HG03460 (cell line): ENCODE results near the gene CC2D2B.
A peak's percentile ranks its signal among the peaks of the same experiment; 100 is the strongest.
"Not testable (repeated sequence)": the region's sequence is repeated elsewhere in the genome, so short reads cannot be mapped to it uniquely, and the experiment has no call there.

Experiments
- ATAC-seq: cut with Tn5 transposase; IDR thresholded peaks from one replicate; pipeline ENCODE4 v1.9.1; 2021; ENCODE audit not compliant: unreplicated experiment

CC2D2B gene

GRCh38 chr10:95905897-95906580 is 1.7 kb upstream of the CC2D2B start:
- not testable (repeated sequence) for ATAC-seq

- ATAC-seq, result peak; percentile 34
Measured at GRCh38 chr10:95906677-95907455, 909 bp upstream of the CC2D2B start.

- ATAC-seq, result no peak
Measured at GRCh38 chr10:95908450-95908849, 675 bp downstream of the CC2D2B start.

GRCh38 chr10:95909561-95909960 is 1.8 kb downstream of the CC2D2B start:
- ATAC-seq, result no peak

- not testable (repeated sequence) for ATAC-seq
Measured at GRCh38 chr10:95916039-95916438, 8.3 kb downstream of the CC2D2B start.

GRCh38 chr10:95920798-95921426 is 13.1 kb downstream of the CC2D2B start:
- ATAC-seq, result no peak

- ATAC-seq, result no peak
Measured at GRCh38 chr10:95925033-95925432, 17.3 kb downstream of the CC2D2B start.

- ATAC-seq, result no peak
Measured at GRCh38 chr10:95935429-95935828, 27.7 kb downstream of the CC2D2B start.

- no peak for ATAC-seq
Measured at GRCh38 chr10:95941115-95941514, 33.3 kb downstream of the CC2D2B start.

- ATAC-seq, result no peak
Measured at GRCh38 chr10:95963202-95963990, 55.6 kb downstream of the CC2D2B start.

- ATAC-seq, result no peak
Measured at GRCh38 chr10:95963991-95964389, 56.2 kb downstream of the CC2D2B start.

- ATAC-seq, result no peak
Measured at GRCh38 chr10:95964756-95965155, 57.0 kb downstream of the CC2D2B start.

- no peak for ATAC-seq
Measured at GRCh38 chr10:95976362-95977229, 68.8 kb downstream of the CC2D2B start.

GRCh38 chr10:95982200-95982599 is 74.4 kb downstream of the CC2D2B start:
- ATAC-seq, result no peak

GRCh38 chr10:95987685-95988426 is 80.1 kb downstream of the CC2D2B start:
- ATAC-seq, result peak; percentile 90

GRCh38 chr10:95988702-95989101 is 80.9 kb downstream of the CC2D2B start:
- no peak for ATAC-seq

GRCh38 chr10:95994376-95994775 is 86.6 kb downstream of the CC2D2B start:
- not testable (repeated sequence) for ATAC-seq

- no peak for ATAC-seq
Measured at GRCh38 chr10:95998255-95998784, 90.5 kb downstream of the CC2D2B start.

- no peak for ATAC-seq
Measured at GRCh38 chr10:96013956-96014355, 106.2 kb downstream of the CC2D2B start.
